Inflammatory macrophage (primary cell): ENCODE measurements around the gene PLPP1.

Source experiments
- DNase-seq, 2 donors: peaks; one replicate each; pipeline ENCODE4 v3.0.0-alpha.2; 2020 to 2022

The PLPP1 gene

DNA sequence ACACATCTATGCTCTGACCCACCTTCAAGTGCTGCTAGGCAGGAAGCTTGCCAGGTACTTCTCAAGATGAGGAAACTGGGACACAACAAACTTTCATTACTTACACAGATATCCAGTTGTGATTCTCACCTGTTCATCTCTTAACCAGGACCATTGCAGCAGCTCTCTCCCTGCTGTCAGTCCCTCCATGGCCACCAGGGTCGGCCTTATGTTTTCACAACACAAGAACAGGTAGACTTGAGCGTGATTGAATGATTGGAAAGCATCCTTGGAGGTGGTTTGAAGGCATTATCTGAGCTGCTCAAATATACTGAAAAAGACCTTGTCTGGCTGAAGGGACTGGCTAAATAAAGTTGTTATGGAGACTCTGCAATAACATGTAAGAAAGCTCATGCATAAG is 132.6 kb downstream of the PLPP1 start:
- DNase-seq, result no peak

DNA sequence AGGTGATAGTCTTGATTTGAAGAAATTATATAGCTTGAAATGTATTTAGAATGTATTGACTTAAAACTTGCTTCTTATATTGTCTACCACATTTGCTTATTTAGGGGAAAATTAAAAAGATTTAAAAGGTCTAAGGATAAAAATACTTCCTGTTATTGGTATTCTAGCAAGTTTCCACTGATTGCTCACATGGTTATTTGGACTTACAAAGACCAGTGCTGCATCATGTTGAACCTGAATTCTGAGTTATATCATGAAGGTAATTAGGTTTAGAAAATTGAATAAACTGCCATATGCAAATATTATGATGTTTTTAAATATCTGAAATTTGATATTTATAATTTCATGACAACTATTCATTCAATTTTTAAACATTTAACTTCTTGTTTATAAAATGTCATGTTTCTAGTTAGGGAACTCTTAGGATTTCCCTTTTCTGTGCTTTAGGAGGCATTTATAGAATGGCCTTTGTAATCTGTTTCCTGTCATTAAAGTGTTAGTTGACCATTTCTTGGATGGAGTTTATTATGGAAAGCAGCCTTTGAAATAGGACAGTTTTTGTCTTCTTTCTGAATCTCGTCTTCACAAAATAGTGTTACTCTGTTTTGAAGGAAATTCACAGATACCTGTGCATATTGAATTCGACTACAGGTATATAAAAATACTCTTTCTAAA is 141.1 kb downstream of the PLPP1 start:
- DNase-seq, result no peak

- DNase-seq, result no peak
Measured at GRCh38 chr5:55392669-55393068, 142.1 kb downstream of the PLPP1 start.

- no peak for DNase-seq
Measured at GRCh38 chr5:55391707-55392106, 143.1 kb downstream of the PLPP1 start.

DNA sequence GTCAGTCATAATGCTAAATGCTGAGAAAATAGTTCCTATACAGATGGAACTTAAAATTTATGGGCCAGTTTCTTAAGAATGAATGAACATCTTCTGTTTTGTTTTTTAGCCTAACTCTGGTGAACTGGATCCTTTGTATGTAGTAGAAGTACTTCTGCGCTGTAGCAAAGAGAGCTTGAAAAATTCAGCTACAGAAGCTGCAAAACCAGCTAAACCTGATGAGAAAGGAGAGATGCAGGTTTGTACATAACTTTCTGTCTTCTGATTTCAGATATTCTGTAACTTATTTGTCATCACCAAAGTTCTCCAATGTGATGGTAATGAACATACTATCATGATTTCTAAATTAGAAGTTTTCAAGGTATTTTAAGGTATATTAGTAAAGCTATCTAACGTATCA is 146.9 kb downstream of the PLPP1 start:
- DNase-seq, result no peak

- DNase-seq, result no peak
Measured at GRCh38 chr5:55386356-55386755, 148.4 kb downstream of the PLPP1 start.

DNA sequence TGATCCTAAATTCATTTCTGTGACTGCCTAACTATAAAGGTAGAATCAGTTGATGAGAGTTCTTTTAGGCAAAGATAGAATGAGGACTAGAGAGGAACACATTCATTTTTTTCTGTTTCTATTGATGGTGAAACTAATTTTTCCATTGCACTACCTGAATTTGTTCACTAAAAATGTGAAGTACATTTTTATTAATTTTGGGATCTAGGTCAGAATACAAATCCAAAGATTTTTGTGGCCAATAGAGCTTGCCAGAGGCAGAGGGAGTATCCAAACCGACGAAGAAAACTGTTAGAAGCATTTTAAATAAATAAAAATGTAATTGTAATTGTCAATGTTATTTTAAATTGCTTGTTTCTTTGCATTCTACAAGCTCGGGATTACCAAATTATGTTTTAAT is 148.9 kb downstream of the PLPP1 start:
- no peak for DNase-seq

DNA sequence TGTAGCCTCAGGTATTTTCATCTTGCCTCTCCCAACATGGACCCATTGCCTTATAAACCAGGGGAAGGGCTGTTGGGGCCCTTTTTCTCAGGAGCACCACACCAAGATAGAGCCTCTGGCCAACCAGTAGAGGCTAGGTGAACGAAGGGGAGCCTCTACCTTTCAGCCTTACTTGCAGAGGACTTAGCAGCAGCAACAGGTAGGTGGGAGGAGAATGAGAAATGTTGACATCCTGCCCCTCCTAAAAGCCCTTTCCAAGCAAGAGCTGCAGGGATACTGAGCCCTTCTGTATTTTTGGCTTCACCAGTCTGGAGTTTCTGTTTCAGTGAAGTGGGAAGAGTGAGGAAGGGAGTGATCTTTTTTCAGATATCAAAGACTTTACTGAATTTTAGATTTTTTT is 149.5 kb downstream of the PLPP1 start:
- DNase-seq, result no peak

DNA sequence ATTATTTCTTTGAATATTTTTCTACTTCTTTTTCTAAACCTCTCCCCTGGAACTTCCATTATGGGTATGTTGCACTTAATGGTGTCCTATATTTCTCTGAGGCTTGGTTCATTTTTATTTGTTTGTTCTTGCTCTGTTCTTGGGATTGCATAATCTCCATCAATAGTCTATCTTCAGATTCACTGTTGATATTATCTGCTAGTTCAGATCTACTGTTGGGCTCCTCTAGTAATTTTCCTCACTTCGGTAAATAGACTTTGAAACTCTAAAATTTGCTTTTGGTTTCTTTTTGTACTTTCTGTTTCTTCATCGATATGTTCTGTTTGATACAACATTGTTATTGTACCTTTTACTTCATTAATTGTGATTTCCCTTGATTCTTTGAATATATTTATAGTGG is 150.7 kb downstream of the PLPP1 start:
- DNase-seq, result no peak

GRCh38 chr5:55383254-55383653 is 151.5 kb downstream of the PLPP1 start:
- no peak for DNase-seq

- DNase-seq, result no peak
Measured at GRCh38 chr5:55377810-55378209, 157.0 kb downstream of the PLPP1 start.
